Measurements from ENCODE around the gene TMEM121.
A peak's percentile ranks its signal among the peaks of the same experiment; 100 is the strongest.

DNA sequence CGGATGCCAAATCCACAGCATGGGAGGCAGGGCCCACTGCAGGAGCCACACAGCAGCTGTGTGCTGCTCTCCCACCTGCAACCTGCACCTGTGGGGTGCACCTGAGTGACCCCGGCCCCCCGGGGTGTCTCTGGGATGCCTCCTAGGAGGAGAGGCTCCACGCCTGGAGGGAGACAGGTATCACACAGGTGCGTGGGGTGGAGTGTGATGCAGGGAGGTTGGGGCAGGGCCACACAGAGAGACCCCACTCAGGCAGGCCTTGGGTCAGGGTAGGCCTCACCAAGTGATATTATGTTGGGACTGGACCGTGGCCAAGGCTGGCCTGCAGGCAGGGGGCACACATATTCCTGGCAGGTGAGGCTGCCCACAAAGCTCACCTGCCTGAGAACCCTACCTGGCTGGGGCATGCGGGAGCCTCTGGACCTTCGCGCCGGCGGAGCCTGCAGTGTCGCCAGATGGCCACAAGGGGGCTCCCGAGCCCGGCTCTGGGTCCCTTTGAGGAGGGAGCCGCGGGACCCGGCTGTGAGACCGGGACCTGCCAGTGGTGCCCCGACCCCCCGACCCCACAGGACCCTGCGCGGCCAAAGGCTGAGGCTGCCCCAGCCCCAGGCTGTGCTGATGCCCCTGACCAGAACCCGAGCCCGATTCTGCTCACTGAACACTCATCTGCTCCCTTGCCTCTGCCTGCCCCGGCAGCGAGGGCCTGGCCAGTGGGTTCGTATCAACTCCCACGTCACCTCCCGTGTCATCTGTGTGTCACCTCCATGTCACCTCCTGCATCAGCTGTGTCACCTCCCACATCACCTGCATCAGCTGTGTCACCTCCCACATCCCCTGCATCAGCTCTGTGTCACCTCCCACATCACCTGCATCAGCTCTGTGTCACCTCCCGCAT, 11.4 kb downstream of the TMEM121 start:
- TF ChIP-seq, protein P1, sequence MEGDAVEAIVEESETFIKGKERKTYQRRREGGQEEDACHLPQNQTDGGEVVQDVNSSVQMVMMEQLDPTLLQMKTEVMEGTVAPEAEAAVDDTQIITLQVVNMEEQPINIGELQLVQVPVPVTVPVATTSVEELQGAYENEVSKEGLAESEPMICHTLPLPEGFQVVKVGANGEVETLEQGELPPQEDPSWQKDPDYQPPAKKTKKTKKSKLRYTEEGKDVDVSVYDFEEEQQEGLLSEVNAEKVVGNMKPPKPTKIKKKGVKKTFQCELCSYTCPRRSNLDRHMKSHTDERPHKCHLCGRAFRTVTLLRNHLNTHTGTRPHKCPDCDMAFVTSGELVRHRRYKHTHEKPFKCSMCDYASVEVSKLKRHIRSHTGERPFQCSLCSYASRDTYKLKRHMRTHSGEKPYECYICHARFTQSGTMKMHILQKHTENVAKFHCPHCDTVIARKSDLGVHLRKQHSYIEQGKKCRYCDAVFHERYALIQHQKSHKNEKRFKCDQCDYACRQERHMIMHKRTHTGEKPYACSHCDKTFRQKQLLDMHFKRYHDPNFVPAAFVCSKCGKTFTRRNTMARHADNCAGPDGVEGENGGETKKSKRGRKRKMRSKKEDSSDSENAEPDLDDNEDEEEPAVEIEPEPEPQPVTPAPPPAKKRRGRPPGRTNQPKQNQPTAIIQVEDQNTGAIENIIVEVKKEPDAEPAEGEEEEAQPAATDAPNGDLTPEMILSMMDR (IDR thresholded peaks at IDR 0.05): peak in 1 of 3 donors; percentile 58
- no peak for TF ChIP-seq POLR2A (IDR thresholded peaks at IDR 0.05)
